Gastroesophageal sphincter (tissue), 4 donors: ENCODE measurements around the gene CPAMD8. TPM values are rescaled to one million over a fixed set of nuclear protein-coding genes. Genes with fewer than 3 reads are reported as not detected.

ENCODE experiments used
- ATAC-seq: fragments of 150-250 bp; one replicate; pipeline ENCODE4 v1.9.1; 2016; ENCODE audit warnings: mild to moderate bottlenecking, moderate library complexity
- H3K27ac ChIP-seq, 4 donors: fragments of 200-600 bp; sonication (generic) in 3 of 4; 1 replicate in 3 of 4; 2 replicates in 1 of 4; pipeline ENCODE4 v1.5.1; 2016 to 2019
- H3K27me3 ChIP-seq: fragments of 200-600 bp; sonication (generic); one replicate; pipeline ENCODE4 v1.5.1; 2019
- H3K36me3 ChIP-seq, 2 donors: fragments of 200-600 bp; sonication (generic); one replicate each; pipeline ENCODE4 v1.5.1; 2019; ENCODE audit warnings: control low read depth in 1 of 2
- H3K4me1 ChIP-seq, 3 donors: fragments of 200-600 bp; sonication (generic); 1 replicate in 2 of 3; 2 replicates in 1 of 3; pipeline ENCODE4 v1.5.1; 2016 to 2019; ENCODE audit warnings: control low read depth in 2 of 3
- H3K4me3 ChIP-seq, 2 donors: fragments of 200-600 bp; sonication (generic); one replicate each; pipeline ENCODE4 v1.5.1; 2019; ENCODE audit warnings: mild to moderate bottlenecking in 1 of 2, moderate library complexity in 1 of 2
- H3K9me3 ChIP-seq, 3 donors: fragments of 200-600 bp; sonication (generic); one replicate each; pipeline ENCODE4 v1.5.1; 2017 to 2019; ENCODE audit warnings: control low read depth in 2 of 3
- EP300 ChIP-seq: sonication (generic); formaldehyde crosslinking; IDR thresholded peaks from one replicate; pipeline ENCODE4 v1.6.1; 2017; ENCODE audit warnings: antibody characterized with exemption, mild to moderate bottlenecking
- POLR2A ChIP-seq, 2 donors: fragments of 450-650 bp; IDR thresholded peaks; one replicate each; pipeline ENCODE4 v1.6.1; 2017; ENCODE audit warnings: antibody characterized with exemption in 2 of 2, mild to moderate bottlenecking in 2 of 2, moderate library complexity in 1 of 2
- POLR2AphosphoS5 ChIP-seq: sonication (generic); formaldehyde crosslinking; IDR thresholded peaks from one replicate; pipeline ENCODE4 v1.6.1; 2017; ENCODE audit warnings: antibody characterized with exemption
- WGBS, 2 donors: methylation state at CpG; one replicate each; pipeline ENCODE4 v1.1.5; 2018; ENCODE audit warnings: low coverage in 1 of 2; 5-methylcytosine and 5-hydroxymethylcytosine counted together
- total RNA-seq, 4 donors: library from RNA; depleted of rRNA; stranded (reverse); fragments of >200 nt; gene quantifications; one replicate each; pipeline ENCODE4 v1.1.0, GENCODE V29; 2016
- TF ChIP-seq, protein P1 (sequence below), 4 experiments: fragments of 200-600 bp in 2 of 4; fragments of 450-650 bp in 2 of 4; sonication (generic) in 1 of 4; IDR thresholded peaks; one replicate each; pipeline ENCODE4 v1.5.1; 2017 to 2019; ENCODE audit warnings: antibody characterized with exemption in 4 of 4, mild to moderate bottlenecking in 2 of 4, moderate library complexity in 2 of 4

The CPAMD8 gene
- total RNA-seq, 4 donors from 2014 or later = 6.9 to 12.0 (median 9.2) TPM

- Histone ChIP-seq H3K36me3 (peaks cover 0 to 39% of the 10 kb centered on the region in 2 donors), H3K27ac (no peak overlapping the region), H3K4me1 (peaks cover 0 to 7% (median 0%) of the 10 kb centered on the region in 3 donors), H3K9me3 (peaks cover 0 to 13% (median 0%) of the 10 kb centered on the region in 3 donors), H3K27me3 (no peaks in the 10 kb centered on the region), H3K4me3 (no peak overlapping the region)
- TF ChIP-seq POLR2AphosphoS5 (no peak), EP300 (no peak), POLR2A (IDR thresholded peaks at IDR 0.05) (no peak)
- TF ChIP-seq, protein P1, sequence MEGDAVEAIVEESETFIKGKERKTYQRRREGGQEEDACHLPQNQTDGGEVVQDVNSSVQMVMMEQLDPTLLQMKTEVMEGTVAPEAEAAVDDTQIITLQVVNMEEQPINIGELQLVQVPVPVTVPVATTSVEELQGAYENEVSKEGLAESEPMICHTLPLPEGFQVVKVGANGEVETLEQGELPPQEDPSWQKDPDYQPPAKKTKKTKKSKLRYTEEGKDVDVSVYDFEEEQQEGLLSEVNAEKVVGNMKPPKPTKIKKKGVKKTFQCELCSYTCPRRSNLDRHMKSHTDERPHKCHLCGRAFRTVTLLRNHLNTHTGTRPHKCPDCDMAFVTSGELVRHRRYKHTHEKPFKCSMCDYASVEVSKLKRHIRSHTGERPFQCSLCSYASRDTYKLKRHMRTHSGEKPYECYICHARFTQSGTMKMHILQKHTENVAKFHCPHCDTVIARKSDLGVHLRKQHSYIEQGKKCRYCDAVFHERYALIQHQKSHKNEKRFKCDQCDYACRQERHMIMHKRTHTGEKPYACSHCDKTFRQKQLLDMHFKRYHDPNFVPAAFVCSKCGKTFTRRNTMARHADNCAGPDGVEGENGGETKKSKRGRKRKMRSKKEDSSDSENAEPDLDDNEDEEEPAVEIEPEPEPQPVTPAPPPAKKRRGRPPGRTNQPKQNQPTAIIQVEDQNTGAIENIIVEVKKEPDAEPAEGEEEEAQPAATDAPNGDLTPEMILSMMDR (IDR thresholded peaks at IDR 0.05) = no peak
- ATAC-seq = no peak
- WGBS, 2 donors = 94 to 96% methylated on average over 2 of the region's 2 CpGs
These were observed 36.8 kb upstream of the CPAMD8 start for GRCh38 chr19:17063428-17063827.

DNA sequence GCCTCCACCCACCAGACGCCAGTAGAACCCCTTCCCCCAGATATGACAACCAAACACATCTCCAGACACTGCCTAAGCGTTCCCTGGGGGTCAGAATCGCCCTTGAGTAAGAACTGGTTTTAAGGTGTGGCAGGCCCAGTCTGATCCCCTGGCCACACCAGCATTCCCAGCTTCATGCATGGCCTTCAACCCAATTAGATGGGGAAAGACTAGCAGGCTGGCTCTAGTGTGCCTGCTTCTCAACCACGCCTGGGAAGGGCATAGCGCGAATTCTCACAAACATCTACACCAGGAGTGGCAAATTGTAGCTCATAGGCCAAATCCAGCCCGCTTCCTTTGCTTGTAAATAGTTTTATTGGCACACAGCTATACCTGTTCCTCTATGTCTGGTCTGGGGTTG, 35.1 kb upstream of the CPAMD8 start:
- no peaks in the 10 kb centered on the region for H3K4me1 ChIP-seq
- H3K36me3 ChIP-seq = peaks cover 0 to 46% of the 10 kb centered on the region in 2 donors
- WGBS, 2 donors = 100% methylated on average over 1 of the region's 7 CpGs
- H3K4me3 ChIP-seq = no peak overlapping the region
- peaks cover 0 to 23% (median 0%) of the 10 kb centered on the region in 3 donors for H3K9me3 ChIP-seq
- no peak overlapping the region for H3K27ac ChIP-seq
- no peaks in the 10 kb centered on the region for H3K27me3 ChIP-seq
- no peak for TF ChIP-seq EP300
- TF ChIP-seq, protein P1 (IDR thresholded peaks at IDR 0.05) = no peak
- no peak for TF ChIP-seq POLR2A (IDR thresholded peaks at IDR 0.05)
- TF ChIP-seq POLR2AphosphoS5 = no peak
- ATAC-seq = no peak

GRCh38 chr19:17061205-17061604, 34.6 kb upstream of the CPAMD8 start:
- Histone ChIP-seq H3K27me3 (no peaks in the 10 kb centered on the region), H3K36me3 (peaks cover 0 to 47% of the 10 kb centered on the region in 2 donors), H3K9me3 (peaks cover 0 to 23% (median 0%) of the 10 kb centered on the region in 3 donors), H3K4me1 (no peaks in the 10 kb centered on the region), H3K27ac (no peak overlapping the region), H3K4me3 (no peak overlapping the region)
- TF ChIP-seq EP300 (no peak), POLR2AphosphoS5 (no peak), POLR2A (IDR thresholded peaks at IDR 0.05) (no peak)
- TF ChIP-seq, protein P1 (IDR thresholded peaks at IDR 0.05) = no peak
- WGBS, 2 donors = 100% methylated on average over 2 of the region's 3 CpGs
- no peak for ATAC-seq

- peaks cover 0 to 47% of the 10 kb centered on the region in 2 donors for H3K36me3 ChIP-seq
- H3K27me3 ChIP-seq = no peaks in the 10 kb centered on the region
- H3K9me3 ChIP-seq = peaks cover 0 to 23% (median 0%) of the 10 kb centered on the region in 3 donors
- TF ChIP-seq, protein P1 (IDR thresholded peaks at IDR 0.05) = no peak
- TF ChIP-seq POLR2AphosphoS5 (no peak), EP300 (no peak), POLR2A (IDR thresholded peaks at IDR 0.05) (no peak)
- peak; percentile 34 for ATAC-seq
- H3K27ac ChIP-seq = no peak overlapping the region
- 80 to 97% methylated on average over 2 to 3 of the region's 3 CpGs for WGBS, 2 donors
- no peaks in the 10 kb centered on the region for H3K4me1 ChIP-seq
- H3K4me3 ChIP-seq = no peak overlapping the region
These were observed 34.2 kb upstream of the CPAMD8 start for GRCh38 chr19:17060802-17061201.

- Histone ChIP-seq H3K36me3 (peaks cover 0 to 68% of the 10 kb centered on the region in 2 donors), H3K4me1 (no peaks in the 10 kb centered on the region), H3K9me3 (peaks cover 0 to 19% (median 0%) of the 10 kb centered on the region in 3 donors), H3K27me3 (no peaks in the 10 kb centered on the region), H3K27ac (no peak overlapping the region), H3K4me3 (no peak overlapping the region)
- no peak for ATAC-seq
- TF ChIP-seq, protein P1 (IDR thresholded peaks at IDR 0.05) = no peak
- TF ChIP-seq POLR2A (IDR thresholded peaks at IDR 0.05) (no peak), POLR2AphosphoS5 (no peak), EP300 (no peak)
- 96 to 100% methylated on average over 4 to 5 of the region's 8 CpGs for WGBS, 2 donors
These were observed 31.6 kb upstream of the CPAMD8 start for GRCh38 chr19:17058236-17058635.
